AML-193 (cell line): Measurements from ENCODE around the gene NEURL1.

Experiments
- DNase-seq, 2 experiments: peaks; one replicate each; lab custom pipeline; 2025; lab: John Stamatoyannopoulos, UW

Gene NEURL1, protein sequence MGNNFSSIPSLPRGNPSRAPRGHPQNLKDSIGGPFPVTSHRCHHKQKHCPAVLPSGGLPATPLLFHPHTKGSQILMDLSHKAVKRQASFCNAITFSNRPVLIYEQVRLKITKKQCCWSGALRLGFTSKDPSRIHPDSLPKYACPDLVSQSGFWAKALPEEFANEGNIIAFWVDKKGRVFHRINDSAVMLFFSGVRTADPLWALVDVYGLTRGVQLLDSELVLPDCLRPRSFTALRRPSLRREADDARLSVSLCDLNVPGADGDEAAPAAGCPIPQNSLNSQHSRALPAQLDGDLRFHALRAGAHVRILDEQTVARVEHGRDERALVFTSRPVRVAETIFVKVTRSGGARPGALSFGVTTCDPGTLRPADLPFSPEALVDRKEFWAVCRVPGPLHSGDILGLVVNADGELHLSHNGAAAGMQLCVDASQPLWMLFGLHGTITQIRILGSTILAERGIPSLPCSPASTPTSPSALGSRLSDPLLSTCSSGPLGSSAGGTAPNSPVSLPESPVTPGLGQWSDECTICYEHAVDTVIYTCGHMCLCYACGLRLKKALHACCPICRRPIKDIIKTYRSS

DNA sequence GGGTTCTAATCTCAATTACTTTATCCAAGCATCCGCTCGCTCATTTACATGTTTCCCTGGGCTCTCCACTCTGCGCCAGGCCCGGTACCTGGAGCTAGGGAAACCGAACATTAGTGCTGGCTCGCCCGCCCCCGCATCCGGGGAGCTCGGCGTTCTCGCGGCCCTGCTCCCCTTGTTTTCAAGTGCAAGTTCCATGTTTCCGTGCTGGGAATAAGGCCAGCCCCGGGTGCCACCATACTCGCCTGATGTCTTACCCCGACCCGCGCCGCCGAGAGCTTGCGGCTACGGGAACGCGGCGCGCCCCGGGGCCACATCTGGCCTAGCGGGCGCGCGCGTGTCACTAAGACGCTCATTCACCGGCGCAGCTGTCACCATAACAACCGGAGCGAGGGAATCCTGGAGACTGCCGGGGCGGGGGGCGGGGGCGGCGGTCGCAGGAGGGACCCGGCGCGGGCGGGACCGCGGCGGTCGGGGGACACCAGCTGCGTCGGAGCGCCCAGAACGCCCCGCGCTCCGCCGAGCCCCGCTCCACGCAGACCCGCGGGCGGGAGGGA is at the start of gene NEURL1:
NEURL1 (plus strand) TSS at position 344 of the 554 bp plus-strand sequence. CDS start 683 bp downstream, outside the sequence.
- DNase-seq: no peak

DNA sequence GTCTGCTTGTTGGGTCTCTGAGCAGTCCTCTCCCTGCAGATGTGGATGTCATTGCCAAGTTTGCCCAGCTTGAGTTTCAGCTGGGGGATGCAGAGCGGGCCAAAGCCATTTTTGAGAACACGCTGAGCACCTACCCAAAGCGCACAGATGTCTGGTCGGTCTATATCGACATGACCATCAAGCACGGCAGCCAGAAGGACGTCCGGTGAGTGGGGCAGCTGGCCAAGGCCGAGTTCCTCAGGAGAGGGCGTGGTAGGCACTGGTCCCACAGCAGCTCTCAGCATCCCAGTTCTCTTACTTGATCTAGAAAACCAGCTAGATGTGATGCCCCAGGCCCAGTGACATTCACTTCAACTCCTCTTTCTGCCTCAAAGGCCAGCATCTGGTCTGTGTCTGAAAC is 49.0 kb upstream of the NEURL1 start:
- no peak for DNase-seq

DNA sequence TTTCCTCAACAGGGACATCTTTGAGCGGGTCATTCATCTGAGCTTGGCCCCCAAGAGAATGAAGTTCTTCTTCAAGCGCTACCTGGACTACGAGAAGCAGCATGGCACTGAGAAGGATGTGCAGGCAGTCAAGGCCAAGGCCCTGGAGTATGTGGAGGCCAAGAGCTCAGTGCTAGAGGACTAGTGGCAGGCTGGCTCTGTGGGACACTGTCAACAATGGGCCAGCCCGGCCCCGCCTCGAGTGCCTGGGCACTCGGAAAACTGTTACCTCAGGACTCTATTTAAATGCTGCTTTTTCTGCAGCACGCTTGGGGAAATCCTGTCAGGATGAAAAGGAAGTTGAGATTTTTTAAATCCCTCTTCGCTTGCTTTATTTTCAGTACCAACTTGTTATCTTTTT is 48.1 kb upstream of the NEURL1 start:
- DNase-seq: no peak

DNA sequence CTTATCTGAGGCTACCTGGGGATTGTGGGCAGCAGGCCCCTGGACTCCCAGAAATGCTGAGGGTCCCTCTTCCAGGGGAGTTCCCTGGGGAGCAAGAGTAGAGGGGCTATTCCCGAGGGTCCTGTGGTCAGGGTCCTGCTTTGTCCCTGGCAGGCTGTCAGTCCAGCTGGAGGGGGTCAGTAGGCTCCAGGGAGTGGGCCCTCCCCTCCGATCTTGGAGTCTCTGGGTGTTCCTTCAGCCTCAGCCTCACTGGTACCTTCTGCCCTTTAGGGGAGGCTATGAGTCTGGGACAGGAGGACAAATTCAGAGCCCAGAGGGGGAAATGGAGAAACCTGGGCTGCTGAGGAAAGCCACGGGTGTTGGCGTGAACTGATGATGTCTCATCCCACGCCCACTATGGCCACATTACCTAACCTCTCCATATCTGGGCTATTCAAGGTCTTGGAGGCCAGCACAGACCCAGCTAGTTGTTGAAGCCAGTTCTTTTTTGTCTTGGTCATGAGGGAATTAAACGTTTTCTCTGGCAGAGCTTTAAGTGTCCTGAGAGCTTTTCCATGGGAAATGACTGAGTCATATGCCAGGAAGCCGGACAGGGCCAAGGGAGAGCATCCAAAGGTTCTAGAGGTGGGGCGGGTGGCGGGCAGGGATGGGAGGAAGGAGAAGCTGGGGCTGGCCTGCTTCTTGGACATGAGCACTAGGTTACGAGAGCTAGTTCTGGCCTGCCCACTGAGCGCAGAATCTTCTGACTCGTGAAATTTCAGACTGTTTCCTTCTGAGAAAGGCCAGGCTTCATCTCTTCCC is 47.5 kb upstream of the NEURL1 start:
- no peak for DNase-seq

DNA sequence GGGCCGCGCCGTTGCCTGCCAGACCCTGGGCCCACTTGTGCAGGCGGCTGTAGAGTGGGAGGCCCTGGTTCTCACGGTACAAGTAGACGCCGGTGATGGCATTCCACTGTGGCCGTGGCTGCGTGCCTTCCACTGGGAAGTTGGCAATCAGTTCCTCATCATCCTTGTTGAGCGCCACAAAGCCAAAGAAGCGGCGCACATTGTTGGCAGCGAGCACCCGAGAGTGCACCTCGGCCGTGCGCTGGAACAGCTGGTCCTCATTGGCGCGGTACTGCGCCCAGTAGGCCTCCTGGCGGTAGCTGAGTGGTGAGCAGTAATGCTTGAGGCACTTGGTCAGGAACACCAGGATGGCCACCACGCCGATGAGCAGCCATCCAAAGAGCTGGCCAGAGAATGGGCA is 46.3 kb upstream of the NEURL1 start:
- DNase-seq: no peak

DNA sequence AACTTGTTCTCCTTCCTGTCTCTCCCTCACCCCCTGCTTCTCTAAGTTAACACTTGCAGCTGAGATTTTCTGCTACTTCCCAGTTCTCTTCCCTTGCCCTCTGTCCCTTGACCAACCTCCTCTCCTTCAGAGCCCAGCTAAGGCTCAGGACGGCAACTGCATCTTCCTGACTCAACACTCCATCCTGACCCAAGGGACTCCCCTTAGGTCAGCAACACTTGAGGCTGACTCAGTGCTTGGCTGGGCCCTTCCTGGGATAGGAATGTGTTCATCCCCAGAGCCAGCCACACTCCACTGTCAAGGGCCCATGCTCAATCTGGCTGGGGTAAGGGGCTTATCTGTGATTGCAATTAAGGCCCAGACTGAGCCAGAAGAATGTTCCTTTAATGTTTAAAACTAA is 44.8 kb upstream of the NEURL1 start:
- no peak for DNase-seq

DNA sequence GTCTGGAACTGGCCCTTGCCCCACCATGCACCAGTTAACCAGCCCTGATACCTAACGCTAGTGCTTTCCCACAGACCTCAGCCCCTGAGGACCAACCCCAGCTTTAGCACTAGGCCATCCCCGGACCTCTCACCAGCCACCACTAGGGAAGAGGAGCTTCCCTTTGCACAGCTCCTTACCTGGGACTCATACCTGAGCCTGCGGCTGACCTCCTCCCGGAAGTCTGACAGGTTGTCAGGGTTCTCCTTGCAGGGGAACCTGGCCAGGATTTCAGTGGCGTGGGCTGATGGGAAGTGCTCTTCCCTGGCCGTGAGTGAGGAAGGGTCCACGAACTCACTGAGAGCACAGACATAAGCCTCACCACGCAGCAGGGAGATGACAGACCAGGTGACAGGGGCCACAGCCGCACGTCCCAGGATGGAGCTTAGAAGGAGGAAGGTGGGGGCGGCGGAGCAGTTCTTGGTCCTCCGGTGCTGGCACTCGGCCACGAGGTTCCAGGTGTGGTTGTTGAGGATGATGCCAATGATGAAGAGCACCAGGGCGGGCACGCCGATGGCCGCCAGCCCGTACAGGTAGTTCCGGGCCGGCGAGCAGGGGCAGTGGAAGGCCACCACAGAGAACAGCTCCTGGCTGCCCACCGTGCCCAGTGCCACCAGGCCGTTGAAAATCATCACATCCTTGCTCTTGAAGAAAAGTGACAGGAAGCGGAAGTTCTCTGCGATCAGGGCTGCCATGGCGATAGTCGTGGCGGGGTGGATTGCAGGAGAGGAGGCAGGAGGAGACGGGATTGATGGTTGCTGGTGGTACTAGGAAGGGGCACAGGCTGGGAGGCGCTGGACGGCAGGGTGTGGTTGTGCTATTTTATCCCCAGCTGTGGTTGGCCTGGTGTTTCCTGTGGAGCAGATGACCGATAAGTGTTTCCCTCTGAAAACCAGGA is 44.0 kb upstream of the NEURL1 start:
- DNase-seq: no peak

DNA sequence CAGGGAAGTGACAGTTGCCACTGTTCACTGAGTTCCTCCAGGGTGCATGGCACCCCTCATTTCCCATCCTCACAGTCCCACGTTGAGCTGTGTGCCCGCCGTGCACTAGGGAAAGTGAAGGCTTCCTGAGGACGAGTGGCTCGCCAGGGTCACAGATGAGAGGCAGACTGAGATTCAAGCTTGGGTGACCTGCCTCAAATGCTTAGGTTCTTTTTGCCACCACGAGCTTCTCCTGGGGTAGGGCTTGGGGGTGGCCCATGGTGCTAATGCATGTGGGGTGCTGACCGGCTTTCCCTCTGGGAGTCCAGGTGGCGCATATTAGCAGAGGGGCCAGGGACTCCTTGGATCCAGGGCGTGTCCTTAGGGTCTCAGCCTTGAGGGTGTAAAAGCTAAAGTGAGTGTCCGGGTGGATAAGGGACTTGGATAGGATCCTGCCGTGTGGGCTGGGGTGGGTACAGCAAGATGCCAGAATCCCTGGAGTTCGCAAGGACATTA is 43.3 kb upstream of the NEURL1 start:
- no peak for DNase-seq

DNA sequence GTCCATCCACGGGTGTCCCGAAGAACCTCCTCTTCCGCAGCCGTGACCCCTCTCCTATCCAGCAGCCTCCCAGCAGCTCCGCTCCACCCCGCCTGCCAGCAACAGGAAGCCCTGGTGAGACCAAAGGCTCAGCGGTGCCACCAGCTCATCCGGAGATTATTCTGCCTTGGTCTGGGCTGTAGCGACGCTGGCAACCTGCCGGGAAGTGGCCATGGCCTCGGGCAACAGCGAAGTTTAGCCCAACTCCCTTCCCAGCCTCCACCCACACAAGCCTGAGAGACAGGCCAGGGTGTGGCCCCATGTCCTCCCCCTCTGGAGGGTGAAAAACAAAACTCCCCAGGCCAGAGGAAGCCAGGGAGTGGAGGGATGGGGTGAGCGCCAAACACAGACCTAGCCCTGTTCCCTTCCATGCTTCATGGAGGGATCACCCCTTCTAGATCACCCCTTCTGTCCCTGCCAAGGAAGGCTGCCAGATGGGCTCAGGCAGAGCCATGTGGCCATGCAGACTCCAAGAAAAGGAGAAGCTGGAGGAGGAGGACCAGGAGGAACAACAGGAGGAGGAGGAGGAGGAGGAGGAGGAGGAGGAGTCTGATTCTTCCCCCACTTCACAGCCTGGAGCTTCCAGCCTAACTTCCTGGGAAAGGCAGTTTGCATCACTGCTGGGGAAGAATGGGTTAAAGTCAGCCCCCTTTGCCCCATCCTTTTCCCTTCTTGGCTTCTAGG is 42.3 kb upstream of the NEURL1 start:
- DNase-seq: peak; percentile 80 to 85

DNA sequence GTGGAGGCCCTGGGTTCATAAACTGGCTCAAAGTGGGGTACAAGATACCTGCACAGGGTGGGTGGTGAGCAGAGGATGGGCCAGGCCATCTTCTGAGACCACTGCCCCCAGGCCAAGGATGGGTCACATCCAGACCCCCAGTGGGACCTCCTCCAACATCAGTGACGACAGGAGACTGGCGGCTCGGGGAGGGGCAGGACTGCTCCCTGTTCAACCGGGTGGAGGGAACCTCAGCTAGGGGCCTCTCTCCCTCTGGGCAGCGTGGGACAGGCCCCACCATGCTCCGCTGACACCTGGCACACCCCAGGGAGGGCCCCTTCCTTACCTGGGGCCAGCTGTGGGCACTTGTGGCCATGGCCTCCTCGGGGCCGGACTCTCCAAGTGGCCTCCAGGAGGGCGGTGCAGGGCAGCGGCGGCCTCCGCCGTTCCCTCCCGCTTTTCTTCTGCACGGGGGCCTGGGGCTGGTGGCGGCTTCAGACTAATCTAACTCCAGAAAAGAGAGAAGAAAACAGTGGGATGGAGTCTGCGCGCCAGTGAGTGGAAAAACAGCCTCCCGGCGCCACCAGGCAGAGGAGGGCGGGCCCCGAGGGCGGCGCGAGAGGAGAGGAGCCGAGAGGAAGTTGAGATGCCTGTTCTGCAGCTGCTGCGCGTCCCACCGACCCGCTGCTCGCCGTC is 41.5 kb upstream of the NEURL1 start, which contains the start of gene CALHM2:
CALHM2 (minus strand) TSS at position 540 of the 675 bp plus-strand sequence. CDS start 2,429 bp downstream, outside the sequence.
- peak; percentile 44 to 49 for DNase-seq

DNA sequence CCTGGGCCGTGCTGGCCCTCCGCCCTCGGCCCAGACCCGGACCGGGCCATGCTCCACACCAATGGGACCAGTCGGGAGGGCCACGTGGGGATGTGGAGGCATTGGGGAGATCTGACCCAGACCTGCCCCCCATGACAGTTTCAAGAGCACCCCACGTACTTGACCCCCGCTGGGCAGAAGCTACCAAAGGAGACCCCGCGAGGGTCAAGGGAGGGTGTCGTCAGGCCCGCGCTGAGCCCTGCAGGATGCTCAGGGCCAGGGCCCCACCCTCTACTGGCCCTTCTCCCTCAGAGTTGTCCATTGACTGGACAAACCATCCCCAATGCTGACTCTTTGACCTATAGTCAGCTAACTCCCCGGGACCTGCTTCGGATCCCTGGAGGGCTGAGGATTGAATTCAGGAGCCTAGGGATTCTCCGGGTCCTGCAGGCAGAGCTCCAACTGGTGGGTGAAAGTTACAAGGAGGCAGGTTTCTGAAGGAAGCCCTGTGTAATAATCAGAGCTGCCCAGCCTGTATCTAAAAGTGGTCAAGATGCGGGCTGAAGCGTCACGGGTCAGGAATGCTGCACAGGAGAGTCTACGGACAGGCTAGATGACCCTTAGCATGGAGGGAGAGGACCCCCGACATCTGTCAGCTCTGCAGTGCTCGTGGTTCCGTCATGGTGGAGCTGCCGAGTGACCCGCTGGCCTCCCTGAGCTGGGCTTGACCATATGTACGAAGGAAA is 40.8 kb upstream of the NEURL1 start:
- DNase-seq: no peak

DNA sequence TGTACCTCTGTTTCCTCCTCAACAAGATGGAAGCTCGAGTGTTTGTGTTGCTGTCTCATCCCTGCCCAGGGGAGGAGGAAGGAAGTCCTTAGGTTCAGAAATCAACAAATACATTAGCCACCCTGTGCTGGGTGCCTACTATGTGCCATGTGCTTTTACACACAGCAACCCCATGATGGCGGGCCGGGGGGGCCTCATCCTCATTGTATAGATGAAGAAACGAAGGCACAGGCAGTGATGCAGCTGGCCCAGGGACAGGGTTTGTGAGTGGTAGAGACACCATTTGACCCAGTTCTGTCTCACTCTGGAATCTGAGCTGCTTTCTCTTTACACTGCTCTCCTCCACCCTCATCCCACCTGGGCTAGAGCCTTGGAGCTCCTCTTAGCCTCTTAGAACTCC is 39.5 kb upstream of the NEURL1 start:
- no peak for DNase-seq

DNA sequence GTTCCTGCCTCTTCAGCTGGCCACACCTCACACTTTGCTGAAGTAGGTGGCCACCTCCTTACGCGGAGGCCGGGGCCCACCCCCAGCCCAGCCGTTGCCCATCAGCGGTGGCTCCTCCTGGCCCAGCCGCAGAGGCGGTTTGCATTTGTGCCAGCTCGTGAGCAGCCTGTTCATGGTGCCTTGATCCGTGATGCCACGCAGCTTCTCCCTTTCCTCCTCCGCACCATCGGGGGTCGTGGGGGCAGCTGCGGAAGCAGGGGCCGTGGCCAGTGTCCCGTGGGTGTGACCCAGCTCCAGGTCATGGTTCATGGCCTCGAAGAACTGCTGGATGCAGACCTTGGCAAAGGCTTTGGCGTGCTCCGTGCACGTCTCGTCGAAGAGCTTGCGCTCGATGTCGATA is 38.3 kb upstream of the NEURL1 start:
- no peak for DNase-seq

DNA sequence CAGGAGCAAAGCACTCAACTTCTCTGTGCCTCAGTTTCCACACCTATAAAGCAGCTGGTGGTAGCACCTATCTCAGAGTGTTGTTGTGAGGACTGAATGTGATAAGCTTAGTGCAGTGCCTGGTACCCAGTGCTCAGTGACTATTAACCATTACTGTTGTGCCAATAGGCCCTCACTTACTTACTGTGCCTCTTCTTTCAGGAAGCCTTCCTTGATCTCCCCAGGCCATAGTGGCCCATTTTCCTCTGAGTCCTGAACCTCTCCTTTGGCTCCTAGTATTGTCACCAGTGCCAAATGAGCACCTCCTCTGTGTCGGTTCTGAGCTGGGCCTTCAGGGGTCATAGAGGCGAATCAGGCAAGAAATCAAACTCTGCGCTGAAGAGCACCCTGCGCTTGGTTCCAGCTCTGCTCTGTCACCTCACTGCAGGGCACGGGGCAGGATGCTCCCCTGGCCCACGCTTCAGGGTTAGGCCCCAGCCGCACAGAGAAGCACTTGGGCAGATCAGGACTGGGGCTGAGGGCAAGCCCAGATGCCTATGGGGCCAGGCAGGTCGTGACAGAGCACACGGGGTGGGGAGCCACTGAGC is 37.3 kb upstream of the NEURL1 start:
- no peak for DNase-seq

DNA sequence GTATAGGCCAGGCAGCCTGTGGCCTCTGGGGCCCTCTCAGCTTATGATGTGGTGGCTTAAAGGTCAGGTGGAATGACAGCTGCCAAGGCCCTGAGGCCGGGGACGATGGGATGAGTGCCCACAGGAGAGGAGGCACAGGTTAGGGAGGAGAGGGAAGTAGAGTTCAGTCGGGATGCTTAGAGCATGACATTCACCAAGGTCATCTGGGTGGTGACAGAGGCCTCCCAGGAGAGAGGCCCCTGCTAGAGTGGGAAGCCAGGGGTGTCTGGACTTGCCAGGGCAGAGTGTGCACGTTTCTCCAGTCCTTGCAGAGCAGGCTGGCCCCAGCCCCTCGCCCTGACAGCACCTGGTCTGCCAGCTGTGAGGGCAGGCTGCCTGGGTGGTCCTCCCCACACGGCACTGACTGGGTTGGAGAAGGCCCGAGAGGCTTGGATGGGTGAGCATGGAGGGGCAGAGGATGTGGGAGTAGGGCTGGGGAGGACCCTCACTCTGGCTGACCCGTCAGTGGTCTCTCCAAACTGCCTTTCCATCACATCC is 36.3 kb upstream of the NEURL1 start:
- no peak for DNase-seq

DNA sequence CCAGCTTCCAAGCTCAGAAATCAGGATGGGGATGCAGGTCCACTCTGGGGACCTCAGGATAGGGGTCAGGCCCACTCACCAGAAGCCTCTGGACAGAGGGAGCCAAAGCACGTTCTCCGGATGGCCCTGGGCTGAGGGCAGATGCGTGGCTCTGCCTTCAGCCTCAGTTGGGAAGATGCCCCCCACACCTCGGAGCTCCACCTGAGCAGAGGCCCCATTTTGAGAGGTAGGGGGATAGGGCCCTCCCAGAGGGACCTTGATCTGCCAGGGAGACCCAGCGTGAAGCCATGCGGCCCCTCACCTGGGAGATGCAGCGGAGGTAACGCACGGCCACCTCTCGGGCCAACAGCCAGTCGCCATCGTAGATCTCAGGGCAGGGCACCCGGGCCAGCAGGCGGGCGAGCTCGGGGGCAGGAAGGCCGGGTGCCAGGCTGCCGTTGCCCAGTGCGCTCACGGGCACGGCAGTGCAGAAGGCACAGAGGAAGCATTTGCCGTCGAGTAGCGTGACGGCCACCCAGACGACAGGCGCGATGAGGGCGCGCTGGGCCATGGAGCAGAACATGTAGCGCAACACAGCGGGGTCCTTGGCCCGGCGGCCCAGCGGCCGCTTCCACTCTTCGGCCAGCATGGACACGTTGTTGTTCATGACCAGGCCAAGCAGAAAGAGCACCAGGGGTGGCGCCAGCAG is 35.5 kb upstream of the NEURL1 start:
- no peak for DNase-seq

DNA sequence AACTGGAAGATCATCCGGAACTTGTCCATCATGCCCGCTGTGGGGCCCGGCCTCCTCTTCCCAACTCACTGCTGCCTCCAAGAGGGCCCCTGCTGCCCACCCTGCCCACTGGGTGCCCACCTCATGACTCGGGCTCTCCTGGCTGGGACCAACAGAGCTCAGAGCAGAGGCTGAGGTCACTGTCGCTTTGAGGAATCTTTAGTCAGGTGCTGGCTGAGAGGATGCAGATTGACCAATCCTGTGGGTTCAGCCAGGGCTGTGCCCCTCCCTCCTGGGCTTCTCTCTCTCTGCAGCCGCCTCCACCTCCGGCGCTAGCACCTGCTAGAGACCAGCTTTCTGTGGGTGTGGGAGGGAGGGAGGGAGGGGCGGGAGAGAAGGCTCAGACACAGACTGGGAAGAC is 34.8 kb upstream of the NEURL1 start, which contains the start of gene CALHM1:
CALHM1 (minus strand) TSS at position 181 of the 400 bp plus-strand sequence; CDS start at position 32, 149 bp downstream.
- DNase-seq: no peak

DNA sequence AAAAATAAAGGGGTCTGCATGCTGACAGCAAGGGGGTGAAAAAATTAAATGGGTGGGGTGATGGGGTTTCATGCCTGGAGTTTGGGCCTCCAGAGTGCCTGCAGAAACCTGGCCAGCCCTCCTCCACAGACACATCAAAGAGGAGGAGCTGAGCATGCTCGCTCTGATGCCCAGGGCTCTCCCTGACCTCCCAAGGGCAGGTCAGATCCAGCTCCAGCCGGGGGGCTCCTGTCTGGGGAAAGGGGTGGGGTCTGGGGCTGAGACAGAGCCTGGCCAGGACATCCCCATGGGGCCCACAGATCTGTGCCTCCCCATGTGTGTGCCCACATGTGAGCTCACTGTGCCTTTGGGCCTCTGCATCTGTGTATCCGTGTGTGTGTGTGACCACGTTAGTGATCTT is 33.9 kb upstream of the NEURL1 start:
- no peak for DNase-seq
